IMR-90 (cell line): ENCODE measurements around the gene SUV39H2. TPM values are rescaled to one million over a fixed set of nuclear protein-coding genes. Genes with fewer than 3 reads are reported as not detected.

Source experiments
- CHD1 ChIP-seq: IDR thresholded peaks from 2 replicates; pipeline ENCODE4 v1.6.1; 2012; ENCODE audit warnings: low read depth, low read length, improper control_type of control experiment
- FOS ChIP-seq: fragments of 150-350 bp; IDR thresholded peaks from 2 replicates; pipeline ENCODE4 v1.6.1; 2016; ENCODE audit warnings: low read depth, low read length
- MXI1 ChIP-seq: IDR thresholded peaks from 2 replicates; pipeline ENCODE4 v1.6.1; 2012; ENCODE audit warnings: low read depth, mild to moderate bottlenecking, low read length, moderate library complexity, borderline replicate concordance
- POLR2A ChIP-seq: IDR thresholded peaks from 2 replicates; pipeline ENCODE4 v1.6.1; 2012; ENCODE audit warnings: mild to moderate bottlenecking, low read depth, low read length
- polyA plus RNA-seq, 3 experiments: library from polyadenylated mRNA; depleted of rRNA; stranded (reverse); fragments of >200 nt; gene quantifications; 2 replicates each; pipeline ENCODE4 v1.2.3, GENCODE V29; 2012; ENCODE audit warnings: low replicate concordance in 1 of 3
- total RNA-seq: library from RNA; depleted of rRNA; stranded (reverse); fragments of >200 nt; gene quantifications from 2 replicates; pipeline ENCODE4 v1.2.3, GENCODE V29; 2012
- TF ChIP-seq, protein P1 (sequence below): conservative IDR thresholded peaks from 2 replicates; pipeline ENCODE4 v1.5.1; 2012; ENCODE audit warnings: mild to moderate bottlenecking, low read depth, low read length, improper control_type of control experiment

The SUV39H2 gene
- total and polyA plus RNA-seq, 2 of the 4 experiments (the other 2 are of a cell fraction) = 5.3 to 14.5 TPM

DNA sequence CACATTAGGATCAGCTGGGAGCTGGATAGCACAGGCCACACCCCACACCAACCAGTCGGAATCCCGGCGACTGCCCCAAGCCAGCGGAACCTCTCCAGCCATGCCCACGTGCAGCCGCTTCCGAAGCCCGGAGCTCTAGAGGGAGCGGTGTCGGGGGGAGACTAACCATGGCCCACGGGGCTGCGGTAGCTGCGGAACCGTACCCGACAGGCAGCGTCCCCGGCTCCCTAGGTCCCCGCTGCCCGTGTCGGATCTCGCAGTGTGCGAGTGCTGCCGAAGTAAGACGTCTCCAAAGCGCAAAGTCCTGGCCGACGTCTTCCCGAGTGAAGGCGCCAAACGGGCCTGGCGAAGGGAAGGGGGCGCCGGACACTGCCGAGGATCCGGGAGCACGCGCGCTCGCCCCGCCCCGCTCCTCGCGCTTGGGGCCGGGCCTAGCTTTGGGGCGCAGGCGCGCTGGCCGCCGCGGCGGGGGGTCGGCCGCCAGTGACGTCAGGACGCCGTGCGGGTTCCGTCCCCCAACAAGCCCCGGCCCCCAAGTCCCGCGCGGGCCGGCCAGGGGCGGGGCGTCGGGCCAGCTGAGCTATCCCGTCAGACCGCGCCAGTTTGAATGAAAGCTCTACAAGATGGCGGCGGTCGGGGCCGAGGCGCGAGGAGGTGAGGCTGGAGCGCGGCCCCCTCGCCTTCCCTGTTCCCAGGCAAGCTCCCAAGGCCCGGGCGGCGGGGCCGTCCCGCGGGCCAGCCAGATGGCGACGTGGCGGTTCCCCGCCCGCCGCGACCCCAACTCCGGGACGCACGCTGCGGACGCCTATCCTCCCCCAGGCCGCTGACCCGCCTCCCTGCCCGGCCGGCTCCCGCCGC, at the start of gene SUV39H2 (continued):
- TF ChIP-seq FOS = peak; percentile 13; the same call in 1 of the 2 replicates
- no peak; the same call in 1 of the 2 replicates for TF ChIP-seq CHD1
- TF ChIP-seq, protein P1, sequence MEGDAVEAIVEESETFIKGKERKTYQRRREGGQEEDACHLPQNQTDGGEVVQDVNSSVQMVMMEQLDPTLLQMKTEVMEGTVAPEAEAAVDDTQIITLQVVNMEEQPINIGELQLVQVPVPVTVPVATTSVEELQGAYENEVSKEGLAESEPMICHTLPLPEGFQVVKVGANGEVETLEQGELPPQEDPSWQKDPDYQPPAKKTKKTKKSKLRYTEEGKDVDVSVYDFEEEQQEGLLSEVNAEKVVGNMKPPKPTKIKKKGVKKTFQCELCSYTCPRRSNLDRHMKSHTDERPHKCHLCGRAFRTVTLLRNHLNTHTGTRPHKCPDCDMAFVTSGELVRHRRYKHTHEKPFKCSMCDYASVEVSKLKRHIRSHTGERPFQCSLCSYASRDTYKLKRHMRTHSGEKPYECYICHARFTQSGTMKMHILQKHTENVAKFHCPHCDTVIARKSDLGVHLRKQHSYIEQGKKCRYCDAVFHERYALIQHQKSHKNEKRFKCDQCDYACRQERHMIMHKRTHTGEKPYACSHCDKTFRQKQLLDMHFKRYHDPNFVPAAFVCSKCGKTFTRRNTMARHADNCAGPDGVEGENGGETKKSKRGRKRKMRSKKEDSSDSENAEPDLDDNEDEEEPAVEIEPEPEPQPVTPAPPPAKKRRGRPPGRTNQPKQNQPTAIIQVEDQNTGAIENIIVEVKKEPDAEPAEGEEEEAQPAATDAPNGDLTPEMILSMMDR = 0 out of 2 replicates have a peak, but pooled peaks have one; percentile 1
- peak; percentile 89 for TF ChIP-seq MXI1
- peak; percentile 91 for TF ChIP-seq POLR2A
